ENCODE results near the gene SYNE2.
A peak's percentile ranks its signal among the peaks of the same experiment; 100 is the strongest.
"Not testable (repeated sequence)": the region's sequence is repeated elsewhere in the genome, so short reads cannot be mapped to it uniquely, and the experiment has no call there.

Gene SYNE2

DNA sequence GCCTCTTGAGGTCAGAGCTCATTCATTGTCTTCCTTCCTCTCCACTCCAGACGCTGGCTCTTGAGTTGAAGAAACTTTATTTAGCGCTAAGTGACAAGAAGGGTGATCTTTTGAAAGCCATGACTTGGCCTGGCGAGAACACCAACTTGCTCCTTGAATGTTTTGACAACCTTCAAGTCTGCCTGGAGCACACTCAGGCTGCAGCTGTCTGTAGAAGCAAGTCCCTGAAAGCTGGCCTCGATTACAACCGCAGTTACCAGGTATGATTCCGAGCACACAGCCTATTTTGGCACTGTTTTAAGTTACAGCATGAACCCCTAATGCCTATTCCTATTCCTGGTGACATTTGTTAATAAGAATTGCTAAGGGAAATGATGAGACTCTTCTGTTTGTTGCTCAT lies 273.7 kb downstream of the SYNE2 start:
- no peak for DNase-seq

DNA sequence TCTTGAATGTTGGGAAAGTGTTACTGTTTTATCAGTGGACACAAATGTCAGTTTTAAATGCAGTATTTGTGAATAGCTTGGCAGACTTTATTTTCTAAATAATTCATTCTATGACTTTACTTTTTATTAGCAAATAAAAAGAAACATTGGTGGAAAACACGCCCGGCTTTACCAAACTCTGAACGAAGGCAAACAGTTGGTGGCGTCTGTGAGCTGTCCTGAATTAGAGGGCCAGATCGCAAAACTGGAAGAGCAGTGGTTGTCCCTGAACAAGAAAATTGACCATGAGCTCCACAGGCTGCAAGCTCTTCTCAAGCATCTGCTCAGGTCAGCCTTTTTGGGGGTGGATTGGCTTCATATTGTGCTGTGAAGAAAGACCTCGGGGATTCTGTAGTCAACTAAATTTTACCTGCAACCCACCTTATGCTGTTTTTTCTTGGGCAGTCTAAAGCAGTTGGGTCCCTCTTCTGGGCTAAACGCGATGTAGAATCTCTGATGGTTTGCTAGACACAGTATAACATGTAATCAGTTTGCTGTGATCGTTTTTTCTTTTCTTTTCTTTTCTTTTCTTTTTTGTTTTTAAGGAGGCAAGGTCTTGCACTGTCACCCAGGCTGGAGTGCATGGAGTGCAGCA lies 285.0 kb downstream of the SYNE2 start:
- DNase-seq, result no peak

DNA sequence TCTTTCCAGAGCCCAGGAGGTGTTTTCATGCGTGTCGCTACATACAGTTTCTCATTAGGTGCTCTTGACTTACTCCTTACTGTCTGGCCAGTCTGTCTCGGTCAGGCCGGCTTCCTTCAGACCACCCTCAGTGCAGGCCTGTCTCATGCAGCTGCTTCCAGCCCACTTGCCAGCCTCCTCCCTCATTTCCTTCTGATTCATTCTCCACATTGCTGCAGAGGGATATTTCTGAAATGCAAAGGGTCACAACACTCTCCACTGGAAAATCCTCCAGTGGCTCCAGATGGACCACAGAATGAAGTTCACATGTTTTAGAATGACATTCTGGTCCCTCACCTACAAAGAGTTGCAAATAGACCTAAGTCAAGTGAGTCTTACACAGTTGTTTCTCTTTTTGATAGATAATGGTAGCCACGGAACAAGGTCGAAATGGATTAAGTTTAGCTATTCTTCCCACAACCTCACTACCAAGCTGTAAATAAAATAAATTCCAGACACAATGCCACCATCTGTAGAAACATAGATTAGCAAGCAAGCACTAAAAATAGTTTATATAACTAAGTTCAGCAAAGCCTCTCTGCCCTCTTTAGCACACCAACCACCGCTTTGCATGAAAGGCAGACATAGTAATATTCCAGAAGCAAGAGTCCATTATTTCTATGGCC lies 294.5 kb downstream of the SYNE2 start:
- peak; percentile 51 for DNase-seq

DNA sequence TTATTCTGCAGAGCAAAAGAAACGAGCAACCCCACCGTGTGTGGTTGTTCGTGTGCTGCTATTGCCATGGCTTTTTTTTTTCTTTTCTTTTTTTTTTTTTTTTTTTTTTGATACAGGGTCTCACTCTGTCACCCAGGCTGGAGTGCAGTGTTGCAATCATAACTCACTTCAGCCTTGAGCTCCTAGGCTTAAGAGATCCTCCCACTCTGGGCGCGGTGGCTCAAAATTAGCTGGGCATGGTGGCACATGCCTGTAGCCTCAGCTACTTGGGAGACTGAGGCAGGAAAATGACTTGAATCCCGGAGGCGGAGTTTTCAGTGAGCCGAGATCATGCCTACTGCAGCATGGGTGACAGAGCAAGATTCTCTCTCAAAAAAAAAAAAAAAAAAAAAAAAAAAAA lies 297.1 kb downstream of the SYNE2 start:
- DNase-seq, result no peak

DNA sequence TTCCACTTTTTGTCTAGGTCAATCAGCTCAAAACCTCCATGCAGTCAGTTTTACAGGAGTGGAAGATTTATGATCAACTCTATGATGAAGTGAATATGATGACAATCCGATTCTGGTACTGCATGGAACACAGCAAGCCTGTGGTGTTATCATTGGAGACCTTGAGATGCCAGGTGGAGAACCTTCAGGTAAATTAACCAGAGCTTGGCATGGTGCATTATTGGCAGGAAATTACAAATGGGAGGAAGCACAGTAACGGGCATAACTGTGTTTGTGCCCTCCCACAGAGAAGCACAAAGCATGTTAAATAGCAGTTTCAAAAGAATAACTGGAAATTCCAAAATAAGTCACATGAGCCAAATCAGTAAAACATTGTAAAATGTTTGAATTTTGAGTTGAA lies 305.8 kb downstream of the SYNE2 start:
- no peak for DNase-seq

DNA sequence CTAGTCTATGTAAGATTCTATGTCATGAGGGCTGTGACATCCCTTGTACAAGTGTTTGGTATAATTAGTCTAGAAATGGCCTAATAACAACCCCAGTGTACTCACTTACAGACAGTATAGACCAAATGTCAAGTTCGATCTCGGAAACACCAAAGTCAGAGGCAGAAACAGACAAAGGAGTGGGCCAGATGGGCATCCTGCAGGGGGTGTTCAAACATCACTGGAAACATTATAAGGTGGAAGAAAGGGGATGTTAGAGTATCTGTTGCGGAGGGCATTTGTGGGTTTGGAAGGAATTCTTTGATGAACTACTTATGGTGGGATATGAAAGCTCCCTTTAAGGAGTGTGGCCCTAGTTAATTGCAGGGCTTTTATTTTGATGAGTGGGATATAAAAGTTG lies 306.8 kb downstream of the SYNE2 start:
- DNase-seq, result no peak

DNA sequence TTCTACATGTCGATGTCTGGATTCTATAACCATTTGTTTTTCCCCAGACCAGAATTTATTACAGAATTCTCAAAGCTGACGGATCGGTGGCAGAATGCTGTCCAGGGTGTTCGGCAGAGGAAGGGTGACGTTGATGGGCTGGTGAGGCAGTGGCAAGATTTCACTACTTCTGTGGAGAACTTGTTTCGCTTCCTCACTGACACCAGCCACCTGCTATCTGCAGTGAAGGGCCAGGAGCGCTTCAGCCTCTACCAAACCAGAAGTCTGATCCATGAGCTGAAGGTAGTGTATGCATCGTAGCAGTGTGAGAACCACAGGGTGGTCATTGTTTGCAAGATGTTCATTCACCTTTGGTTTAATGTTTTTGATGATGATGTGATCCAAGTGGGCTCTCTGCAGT lies 317.4 kb downstream of the SYNE2 start:
- DNase-seq, result no peak

DNA sequence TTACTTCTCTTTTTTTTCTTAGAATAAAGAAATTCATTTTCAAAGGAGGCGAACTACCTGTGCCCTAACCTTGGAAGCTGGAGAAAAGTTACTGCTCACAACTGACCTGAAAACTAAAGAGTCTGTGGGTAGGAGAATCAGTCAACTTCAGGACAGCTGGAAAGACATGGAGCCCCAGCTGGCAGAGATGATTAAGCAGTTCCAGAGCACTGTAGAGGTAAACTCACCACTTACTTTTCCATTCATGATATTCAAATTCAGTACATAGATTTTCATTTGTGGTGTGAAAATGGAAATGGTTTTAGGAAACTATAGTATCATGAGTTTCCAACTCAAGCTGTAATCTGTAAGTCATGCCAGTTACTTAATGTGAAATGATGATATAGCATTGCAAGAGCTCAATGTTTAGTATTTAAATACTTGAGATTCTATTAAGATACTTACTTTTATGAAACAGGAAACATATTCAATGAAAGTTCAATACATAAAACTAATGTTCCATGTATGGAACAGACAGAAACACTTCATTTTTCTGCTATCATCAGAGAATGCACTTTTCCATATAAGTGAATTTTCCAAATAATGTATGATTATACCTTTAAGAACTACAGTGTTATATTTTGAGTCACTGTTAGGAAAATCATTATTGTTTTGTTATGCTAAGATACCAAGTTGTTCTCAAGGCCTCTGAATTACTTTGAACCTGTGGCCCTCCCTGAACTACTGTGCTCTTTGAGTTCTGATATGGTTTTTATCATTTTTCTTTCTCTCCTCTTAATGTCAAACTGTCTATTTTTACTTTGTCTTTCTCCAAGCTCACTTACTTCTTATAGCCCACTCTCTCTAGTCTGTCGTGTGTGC lies 322.3 kb downstream of the SYNE2 start:
- no peak for DNase-seq

DNA sequence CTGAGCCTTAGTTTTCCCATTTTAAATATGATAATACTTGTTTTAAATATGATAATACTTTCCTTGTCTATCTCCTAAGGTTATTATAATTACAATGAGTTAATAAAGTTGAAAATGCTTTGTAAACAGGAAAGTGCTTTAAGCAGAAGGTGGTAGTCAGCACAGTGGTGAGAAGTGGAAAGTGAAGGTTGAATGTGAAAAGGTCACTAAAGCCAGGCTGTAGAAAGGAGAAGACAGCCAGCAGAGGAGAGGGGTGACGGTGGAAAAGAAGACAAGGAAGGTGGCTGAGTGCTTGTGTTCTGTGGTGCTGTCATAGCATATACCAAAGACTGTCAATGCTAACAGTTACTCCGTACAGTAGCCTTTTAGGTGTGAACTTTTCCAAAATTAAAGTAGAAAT lies 323.5 kb downstream of the SYNE2 start:
- no peak for DNase-seq

DNA sequence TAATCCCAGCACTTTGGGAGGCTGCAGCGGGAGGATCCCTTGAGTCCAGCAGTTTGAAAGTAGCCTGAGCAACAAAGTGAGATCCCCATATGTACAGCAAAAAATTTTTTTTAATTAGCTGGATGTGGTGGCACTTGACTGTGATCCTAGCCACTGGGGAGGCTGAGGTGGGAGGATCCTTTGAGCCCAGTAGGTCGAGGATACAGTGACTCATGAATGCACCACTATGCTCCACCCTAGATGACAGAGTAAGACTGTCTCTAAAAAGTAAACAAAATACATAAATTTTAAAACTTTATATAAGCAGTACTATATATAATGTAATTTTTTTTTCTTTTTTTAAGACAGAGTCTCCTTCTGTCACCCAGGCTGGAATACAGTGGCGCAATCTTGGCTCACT lies 326.0 kb downstream of the SYNE2 start:
- no peak for DNase-seq

DNA sequence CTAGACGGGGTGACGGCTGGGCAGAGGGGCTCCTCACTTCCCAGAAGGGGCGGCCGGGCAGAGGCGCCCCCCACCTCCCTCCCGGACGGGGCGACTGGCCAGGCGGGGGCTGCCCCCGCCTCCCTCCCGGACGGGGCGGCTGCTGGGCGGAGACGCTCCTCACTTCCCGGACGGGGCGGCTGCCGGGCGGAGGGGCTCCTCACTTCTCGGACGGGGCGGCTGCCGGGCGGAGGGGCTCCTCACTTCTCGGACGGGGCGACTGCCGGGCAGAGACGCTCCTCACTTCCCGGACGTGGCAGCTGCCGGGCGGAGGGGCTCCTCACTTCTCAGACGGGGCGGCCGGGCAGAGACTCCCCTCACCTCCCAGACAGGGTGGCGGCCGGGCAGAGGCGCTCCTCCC lies 330.1 kb downstream of the SYNE2 start:
- DNase-seq, result not testable (repeated sequence)

DNA sequence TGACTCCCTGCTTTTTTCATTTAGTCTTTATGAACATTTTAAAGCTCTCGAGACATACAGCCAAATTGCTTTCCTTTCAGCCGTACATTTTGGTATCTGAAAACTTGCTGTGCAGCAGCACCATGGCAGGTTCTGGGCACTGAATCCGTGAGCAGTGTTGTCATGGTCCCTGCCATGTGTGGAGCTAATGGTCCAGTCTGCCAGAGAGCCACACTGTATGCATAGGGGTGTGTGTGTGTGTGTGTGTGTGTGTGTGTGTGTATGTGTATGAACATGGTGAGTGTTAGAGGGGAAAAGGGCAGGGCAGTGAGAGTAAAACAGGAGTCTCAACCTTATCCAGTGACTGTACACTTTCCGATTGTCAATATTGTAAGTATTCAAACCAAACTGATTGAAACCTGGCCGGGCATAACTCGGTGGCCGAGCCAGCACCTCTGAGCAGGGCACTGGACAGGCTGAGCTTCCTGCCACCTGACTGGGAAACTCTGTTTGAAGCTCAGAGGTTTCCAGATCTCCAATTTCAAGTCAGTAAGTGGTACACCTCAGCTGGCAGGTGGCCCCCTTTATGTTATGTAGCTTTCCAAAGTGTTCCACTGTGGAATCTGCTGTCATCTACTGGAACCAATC lies 331.4 kb downstream of the SYNE2 start:
- no peak for DNase-seq

DNA sequence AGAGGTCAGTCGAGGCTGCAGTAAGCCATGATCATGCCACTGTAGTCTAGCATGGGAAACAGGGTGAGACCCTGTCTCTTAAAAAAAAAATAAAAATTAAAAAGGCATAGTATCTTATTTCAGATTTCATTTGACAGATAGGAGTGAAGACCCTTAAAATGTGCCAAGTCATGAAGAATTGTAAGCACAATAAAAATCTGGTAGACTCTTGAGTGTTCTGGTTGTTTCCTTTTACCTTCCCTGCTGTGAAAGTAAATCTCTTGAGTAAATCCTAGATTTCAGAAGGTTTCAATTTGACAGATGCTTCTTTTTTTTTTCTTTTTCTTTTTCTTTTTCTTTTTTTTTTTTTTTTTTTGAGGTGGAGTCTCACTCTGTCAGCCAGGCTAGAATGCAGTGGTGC lies 332.4 kb downstream of the SYNE2 start:
- DNase-seq, result no peak

DNA sequence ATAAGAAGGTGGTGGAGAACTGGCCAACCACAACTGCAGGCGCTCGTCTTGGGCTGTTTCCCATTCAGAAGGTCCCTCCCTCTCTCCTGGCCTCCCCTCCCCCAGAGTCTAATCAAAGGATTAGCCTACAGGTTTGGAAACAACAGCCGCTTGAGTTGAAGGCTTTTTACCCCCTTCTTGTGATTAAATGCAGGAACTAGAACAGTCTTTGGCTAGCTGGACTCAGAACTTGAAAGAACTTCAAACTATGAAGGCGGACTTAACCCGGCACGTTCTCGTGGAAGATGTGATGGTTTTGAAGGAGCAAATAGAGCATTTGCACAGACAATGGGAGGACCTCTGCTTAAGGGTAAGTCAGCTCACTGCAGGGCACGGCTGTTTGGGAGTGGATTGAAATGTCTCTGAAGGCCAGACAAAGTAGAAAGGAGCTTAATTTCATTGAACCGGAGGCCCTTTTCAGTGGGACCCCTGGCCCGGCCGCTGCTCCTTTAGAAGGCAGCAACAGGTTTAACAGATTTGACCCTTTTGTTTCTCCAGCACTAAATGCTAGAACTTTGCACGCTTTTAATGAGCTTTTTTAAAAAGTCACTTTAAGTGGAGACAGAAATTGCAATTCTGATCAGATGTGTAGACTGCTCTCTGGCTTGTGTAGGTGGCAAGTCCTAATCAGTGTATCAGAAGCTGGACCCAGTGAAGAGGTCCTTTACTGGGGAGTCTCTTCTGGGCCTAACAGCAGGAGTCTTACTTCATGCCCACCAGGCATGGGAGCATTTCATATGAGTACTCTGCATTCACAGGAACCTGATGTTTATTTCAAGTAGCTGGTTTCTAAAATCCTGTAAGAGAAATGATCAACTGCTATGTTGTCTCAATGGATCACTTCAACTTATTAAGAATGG lies 333.7 kb downstream of the SYNE2 start:
- no peak for DNase-seq

DNA sequence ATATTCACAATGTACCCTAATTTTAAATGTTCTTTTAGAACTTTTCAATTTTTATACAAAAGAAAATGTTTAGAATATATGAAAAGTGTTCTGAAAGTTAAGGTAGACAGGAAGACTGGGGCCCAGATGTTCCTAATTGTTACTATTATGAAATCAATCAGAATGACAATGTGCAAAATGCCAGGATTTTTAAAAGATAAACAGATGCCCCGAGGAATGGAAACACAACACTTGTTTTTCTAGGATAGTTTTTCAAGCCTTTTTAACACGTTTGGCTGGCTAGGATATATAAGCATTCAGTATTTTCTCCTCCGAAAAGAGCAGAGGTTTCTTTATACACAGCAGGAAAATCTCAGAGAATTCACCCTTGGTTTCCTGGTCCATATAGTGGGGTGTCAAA lies 334.5 kb downstream of the SYNE2 start:
- DNase-seq, result no peak

DNA sequence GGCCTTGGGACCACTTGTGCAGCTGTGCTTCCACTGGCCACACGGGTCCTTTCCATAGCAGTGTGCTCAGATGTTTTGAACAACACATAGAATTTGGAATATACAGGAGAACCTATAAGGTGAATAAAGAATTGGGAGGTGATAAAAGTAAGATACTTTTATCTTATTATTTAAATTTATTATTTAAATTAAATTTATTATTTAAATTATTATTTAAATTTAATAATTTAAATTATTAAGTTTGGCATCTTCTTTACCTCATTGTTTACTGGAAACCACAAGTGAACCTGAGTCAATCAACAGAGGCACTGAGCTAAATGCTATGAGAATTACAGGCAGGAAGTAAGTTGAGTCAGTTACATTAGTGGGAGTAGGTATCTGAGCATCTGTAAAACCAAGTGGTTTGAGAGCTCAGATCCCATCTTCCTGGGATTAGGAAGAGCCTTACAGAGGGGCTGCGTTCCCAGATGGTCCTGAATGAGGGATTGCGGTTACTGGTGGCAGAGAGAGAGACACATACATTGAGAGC lies 338.2 kb downstream of the SYNE2 start:
- DNase-seq, result no peak

DNA sequence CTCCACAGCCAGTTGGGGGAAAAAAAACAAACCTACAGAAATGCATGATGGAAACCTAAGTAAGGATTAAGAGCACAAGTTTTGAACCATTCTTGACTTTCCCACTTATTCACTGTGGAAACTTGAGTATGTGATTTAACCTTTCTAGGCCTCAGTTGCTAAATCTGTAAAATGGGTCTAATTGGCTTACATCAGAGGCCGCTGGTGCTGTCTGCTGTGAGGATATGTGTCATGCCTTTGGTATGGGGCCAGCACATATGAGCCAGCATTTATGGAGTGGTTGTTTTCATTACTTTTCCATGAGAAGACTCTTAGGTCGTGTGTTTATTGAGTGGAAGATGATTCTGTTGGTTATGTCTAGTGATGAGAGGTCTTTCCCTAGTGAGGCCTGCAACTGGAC lies 339.0 kb downstream of the SYNE2 start:
- no peak for DNase-seq

DNA sequence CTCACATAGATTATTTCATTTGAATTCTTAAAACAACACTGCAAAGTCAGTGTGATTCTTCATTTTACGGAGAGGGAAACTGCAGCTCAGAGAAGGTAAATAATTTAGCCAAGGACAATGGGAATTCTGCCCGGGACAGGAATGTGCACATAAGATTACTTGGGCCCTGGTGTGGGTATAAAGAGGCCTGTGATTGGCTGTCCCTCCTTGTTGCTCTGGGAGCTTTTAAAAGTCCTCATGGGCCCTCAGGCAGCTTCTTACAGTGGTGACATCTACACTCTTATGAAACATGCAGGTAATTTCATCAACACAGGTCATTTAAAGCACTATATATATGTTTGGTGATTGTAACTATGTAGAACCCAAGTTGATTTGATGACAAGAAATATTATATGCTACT lies 341.0 kb downstream of the SYNE2 start:
- DNase-seq, result no peak

DNA sequence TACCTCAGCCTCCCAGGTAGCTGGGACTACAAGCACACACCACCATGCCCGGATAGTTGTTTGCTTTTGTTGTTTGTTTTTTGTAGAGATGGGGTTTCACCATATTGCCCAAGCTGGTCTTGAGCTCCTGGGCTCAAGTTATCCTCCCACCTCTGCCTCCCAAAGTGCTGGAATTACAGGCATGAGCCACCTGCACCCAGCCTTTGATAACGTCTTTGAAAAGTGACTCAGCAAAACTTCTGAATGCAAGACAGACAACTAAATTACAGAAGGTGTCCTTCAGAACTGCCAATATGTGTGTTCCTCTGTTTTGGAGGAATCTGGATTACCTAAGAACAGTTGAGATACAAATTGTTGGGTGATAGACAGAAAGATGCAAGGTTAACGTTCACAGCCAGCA lies 341.6 kb downstream of the SYNE2 start:
- DNase-seq, result no peak

DNA sequence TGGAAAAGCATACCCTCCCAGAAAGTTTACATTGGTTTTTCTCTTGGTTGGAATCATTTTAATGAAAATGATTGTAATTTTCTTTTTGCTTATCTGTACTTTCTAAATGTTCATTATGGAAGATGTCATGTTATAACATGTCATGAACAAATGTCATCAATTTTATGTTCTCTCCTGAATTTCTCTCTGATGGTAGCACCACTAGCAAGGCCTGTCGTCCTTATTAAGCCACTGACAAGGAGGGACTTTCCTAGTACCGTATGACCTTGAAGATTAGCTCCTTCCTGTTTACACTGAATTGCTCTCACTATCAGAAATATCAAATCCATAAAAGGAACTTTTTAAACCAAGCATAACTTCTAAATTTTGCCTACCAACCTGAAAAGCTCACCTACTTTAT lies 342.4 kb downstream of the SYNE2 start:
- no peak for DNase-seq

DNA sequence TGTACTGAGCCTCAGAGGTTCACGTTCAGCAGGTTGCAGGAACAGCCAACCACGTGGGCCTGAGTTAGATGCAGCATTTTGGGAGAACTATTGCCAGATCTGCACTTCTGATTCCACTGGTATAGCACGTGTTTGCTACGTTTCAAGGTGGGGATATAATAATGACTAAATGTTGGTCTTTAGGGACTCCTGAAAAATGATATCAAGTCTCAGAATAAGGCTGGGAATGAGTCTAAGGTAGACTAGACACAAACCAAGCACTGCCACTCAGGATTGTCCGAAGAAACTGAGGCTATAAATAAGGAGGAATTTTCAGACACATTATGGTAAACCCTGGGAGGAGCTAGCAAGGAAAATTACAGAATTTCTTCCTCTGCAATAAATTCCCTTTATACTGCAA lies 343.3 kb downstream of the SYNE2 start:
- no peak for DNase-seq

DNA sequence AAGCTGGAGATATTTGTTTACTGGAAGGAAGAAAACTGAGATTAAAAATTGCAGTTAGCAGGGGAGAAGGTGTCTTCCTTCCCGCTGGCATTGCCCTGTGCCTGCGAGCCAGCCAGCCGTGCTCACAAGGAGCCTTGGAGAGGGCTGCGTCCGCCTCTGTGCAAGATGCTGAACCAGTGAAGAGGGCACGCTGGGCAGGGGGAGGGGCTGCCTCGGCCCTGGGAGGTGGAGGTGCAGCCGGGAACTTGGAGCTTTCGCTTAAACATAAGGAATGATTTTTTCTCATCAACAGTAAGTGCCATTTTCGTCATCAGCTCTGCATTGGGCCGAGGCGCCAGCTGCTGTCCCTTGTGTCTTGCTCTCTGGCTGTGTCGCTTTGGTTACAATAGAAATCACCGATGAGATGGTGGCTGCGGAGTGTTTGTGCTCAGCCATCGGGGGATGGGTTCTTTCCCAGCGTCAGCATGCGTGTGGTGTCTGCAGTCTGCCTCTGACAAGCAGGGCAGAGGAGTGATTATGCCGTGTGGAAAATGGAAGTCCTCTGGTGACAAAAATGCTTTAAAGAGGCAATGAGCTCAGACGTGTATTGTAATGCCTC lies 344.1 kb downstream of the SYNE2 start:
- peak; percentile 57 for DNase-seq
